Thoracic aorta (tissue), 2 donors: ENCODE measurements around the gene PTGDS. TPM values are rescaled to one million over a fixed set of nuclear protein-coding genes. Genes with fewer than 3 reads are reported as not detected.

Experiments
- ATAC-seq: fragments of 150-250 bp; one replicate; pipeline ENCODE4 v1.8.0; 2017; ENCODE audit warnings: low read depth; ENCODE audit not compliant: insufficient number of reproducible peaks, low FRiP score
- DNase-seq: peaks from one replicate; pipeline ENCODE4 v3.0.0-alpha.2; 2020; ENCODE audit warnings: low spot score
- H3K27ac ChIP-seq, 2 donors: fragments of 200-600 bp; sonication (generic); 1 replicate in 1 of 2; 2 replicates in 1 of 2; pipeline ENCODE4 v1.5.1; 2016; ENCODE audit warnings: mild to moderate bottlenecking in 2 of 2, moderate library complexity in 2 of 2
- H3K27me3 ChIP-seq: fragments of 200-600 bp; sonication (generic); replicated peaks from 2 replicates; pipeline ENCODE4 v1.6.0; 2016; ENCODE audit warnings: mild to moderate bottlenecking; ENCODE audit not compliant: insufficient read depth
- H3K36me3 ChIP-seq: fragments of 200-600 bp; sonication (generic); one replicate; pipeline ENCODE4 v1.5.1; 2016
- H3K4me1 ChIP-seq, 2 donors: fragments of 200-600 bp; sonication (generic); 1 replicate in 1 of 2; 2 replicates in 1 of 2; pipeline versions ENCODE4 v1.5.1 to v1.6.0; 2016; ENCODE audit warnings: low read depth in 2 of 2, mild to moderate bottlenecking in 1 of 2; ENCODE audit not compliant: control insufficient read depth in 1 of 2
- H3K4me3 ChIP-seq: fragments of 200-600 bp; sonication (generic); 2 replicates; pipeline ENCODE4 v1.5.1; 2016; ENCODE audit warnings: mild to moderate bottlenecking
- H3K9me3 ChIP-seq: fragments of 200-600 bp; sonication (generic); 2 replicates; pipeline ENCODE4 v1.5.1; 2016
- total RNA-seq, 2 donors: library from RNA; depleted of rRNA; stranded (reverse); fragments of >200 nt; gene quantifications; one replicate each; pipeline versions ENCODE4 v1.1.0 to v1.2.3, GENCODE V29; 2016
- TF ChIP-seq, protein P1 (sequence below): fragments of 200-600 bp; sonication (generic); IDR thresholded peaks from one replicate; pipeline ENCODE4 v1.5.1; 2019; ENCODE audit warnings: antibody characterized with exemption

Gene PTGDS
- total RNA-seq, 2 donors from 2014 or later = 66.1 to 89.5 TPM

DNA sequence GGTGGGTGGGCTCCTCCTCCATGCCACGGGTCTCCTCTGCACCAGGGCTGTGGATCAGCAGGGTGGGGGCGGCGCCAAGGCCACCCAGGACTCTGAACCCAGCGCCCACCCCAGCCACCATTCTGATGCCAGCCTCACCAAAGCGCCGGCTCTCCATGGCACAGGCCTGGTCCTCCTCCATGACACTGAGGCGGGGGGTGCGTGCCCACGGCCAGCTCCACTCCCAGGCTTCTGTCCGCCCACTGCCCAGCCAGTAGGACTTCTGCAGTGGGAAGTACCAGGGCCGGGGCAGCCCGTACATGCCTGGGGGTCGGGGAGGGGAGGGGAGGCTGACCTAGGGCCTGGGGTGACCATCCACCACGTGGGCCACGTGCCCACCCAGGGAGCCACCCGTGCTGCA lies 39.1 kb downstream of the PTGDS start:
- ATAC-seq (no peak), DNase-seq (no peak)
- H3K4me1 ChIP-seq = no peaks in the 10 kb centered on the region
- no peaks in the 10 kb centered on the region for H3K9me3 ChIP-seq
- H3K4me3 ChIP-seq = no peak overlapping the region
- TF ChIP-seq, protein P1, sequence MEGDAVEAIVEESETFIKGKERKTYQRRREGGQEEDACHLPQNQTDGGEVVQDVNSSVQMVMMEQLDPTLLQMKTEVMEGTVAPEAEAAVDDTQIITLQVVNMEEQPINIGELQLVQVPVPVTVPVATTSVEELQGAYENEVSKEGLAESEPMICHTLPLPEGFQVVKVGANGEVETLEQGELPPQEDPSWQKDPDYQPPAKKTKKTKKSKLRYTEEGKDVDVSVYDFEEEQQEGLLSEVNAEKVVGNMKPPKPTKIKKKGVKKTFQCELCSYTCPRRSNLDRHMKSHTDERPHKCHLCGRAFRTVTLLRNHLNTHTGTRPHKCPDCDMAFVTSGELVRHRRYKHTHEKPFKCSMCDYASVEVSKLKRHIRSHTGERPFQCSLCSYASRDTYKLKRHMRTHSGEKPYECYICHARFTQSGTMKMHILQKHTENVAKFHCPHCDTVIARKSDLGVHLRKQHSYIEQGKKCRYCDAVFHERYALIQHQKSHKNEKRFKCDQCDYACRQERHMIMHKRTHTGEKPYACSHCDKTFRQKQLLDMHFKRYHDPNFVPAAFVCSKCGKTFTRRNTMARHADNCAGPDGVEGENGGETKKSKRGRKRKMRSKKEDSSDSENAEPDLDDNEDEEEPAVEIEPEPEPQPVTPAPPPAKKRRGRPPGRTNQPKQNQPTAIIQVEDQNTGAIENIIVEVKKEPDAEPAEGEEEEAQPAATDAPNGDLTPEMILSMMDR = no peak
- peaks cover 22% of the 10 kb centered on the region for H3K36me3 ChIP-seq
- no peaks in the 10 kb centered on the region for H3K27me3 ChIP-seq
- no peak overlapping the region for H3K27ac ChIP-seq

DNA sequence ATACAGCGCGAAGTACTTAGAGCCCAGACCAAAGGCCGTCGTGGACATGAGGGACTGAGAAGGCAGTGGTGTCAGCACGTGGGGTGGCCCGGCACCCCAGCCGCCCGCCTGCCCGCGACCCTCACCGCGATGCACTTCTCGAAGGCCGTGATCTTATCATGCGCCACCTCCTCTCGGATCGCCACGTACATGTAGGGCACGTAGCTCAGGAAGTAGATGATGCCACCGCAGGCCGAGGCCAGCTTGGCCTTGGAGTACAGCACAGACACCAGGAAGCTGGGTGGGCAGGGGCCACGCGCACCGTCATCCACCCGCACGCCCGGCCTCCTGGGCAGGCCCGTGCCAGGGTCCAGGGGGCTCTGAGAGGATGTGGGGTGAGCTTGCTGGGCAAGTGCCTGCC lies 39.8 kb downstream of the PTGDS start:
- H3K4me3 ChIP-seq = no peak overlapping the region
- H3K9me3 ChIP-seq = no peaks in the 10 kb centered on the region
- TF ChIP-seq, protein P1 = no peak
- no peaks in the 10 kb centered on the region for H3K4me1 ChIP-seq
- no peaks in the 10 kb centered on the region for H3K27me3 ChIP-seq
- ATAC-seq (no peak), DNase-seq (no peak)
- no peak overlapping the region for H3K27ac ChIP-seq
- peaks cover 21% of the 10 kb centered on the region for H3K36me3 ChIP-seq

DNA sequence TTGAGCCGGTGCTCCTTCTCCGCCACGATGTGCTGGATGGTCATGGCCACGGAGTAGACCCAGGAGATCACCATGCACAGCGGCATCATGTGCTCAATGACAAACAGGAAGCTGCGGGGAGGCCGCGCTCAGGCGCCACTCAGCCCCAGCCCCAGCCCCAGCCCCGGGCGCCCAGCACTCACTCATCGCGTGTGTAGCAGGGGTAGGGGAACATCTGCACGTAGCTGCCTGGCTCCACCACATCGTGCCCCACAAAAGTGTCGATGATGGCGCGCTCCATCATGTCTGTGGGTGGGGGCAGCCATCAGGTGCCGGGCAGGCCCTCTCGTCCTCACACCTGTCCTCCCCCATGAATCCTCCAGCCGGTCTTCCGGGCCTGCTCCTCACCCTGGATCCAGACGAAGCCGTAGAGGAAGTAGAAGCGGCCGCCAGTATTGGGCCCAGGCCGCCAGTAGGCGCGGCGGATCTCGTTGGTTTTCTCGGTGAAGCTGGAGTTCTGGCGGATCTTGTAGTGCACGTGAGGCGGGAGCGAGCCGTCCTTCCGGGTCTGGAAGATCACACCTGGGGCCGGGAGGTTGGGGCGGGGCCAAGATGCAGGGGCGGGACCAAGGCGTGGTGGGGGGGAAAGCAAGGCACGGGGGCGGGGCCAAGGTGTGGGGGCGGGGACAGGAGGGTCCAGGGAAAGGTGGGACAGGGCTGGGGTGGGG lies 40.6 kb downstream of the PTGDS start:
- Histone ChIP-seq H3K36me3 (peaks cover 15% of the 10 kb centered on the region), H3K4me3 (no peak overlapping the region), H3K9me3 (no peaks in the 10 kb centered on the region), H3K27me3 (no peaks in the 10 kb centered on the region), H3K27ac (no peak overlapping the region), H3K4me1 (no peaks in the 10 kb centered on the region)
- DNase-seq (no peak), ATAC-seq (no peak)
- TF ChIP-seq, protein P1 = no peak

- Histone ChIP-seq H3K4me1 (no peaks in the 10 kb centered on the region), H3K36me3 (peaks cover 15% of the 10 kb centered on the region), H3K9me3 (no peaks in the 10 kb centered on the region), H3K4me3 (no peak overlapping the region), H3K27me3 (no peaks in the 10 kb centered on the region), H3K27ac (no peak overlapping the region)
- no peak for ATAC-seq
- no peak for DNase-seq
- TF ChIP-seq, protein P1 = no peak
Observed at GRCh38 chr9:137018761-137019559, 41.7 kb downstream of the PTGDS start.

DNA sequence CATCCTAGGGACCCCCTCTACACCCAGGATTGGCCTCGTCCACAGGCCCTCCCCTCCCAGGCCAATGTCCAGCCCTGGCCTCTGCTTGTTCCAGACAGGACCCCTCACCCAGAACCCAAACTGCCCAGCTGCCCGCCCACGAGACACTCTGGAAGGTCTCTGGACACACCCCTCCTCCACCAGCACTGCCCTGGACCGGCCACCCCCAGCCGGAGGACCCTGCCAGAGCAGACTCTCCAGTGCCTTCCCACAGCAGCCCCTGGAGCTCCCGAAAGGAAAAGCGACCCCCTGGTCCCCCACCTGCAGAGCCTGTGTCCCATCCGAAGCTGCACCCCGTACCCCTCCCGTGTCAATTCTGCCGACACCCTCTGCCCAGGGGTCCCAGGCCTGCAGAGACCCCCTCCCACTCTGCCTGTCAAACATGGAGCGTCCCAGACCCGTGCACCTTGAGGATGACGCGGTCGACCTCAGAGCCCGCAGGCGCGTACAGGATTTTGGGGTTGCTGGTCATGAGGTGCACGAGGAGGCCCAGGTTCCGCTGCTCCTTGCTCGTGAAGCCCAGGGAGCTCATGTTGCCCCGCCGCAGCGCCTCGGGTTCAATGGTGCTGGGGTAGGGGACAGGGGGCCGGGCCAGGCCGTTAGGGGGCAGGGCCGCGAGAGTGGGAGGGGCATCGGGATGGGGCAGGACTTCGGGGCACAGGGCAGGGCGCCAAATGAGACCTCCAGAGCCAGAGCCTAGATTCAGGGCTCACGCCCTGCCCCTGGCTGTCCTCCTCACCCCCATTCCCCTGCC lies 42.8 kb downstream of the PTGDS start:
- H3K4me1 ChIP-seq = no peaks in the 10 kb centered on the region
- H3K9me3 ChIP-seq = no peaks in the 10 kb centered on the region
- no peaks in the 10 kb centered on the region for H3K27me3 ChIP-seq
- ATAC-seq (no peak), DNase-seq (no peak)
- no peak overlapping the region for H3K4me3 ChIP-seq
- peaks cover 15% of the 10 kb centered on the region for H3K36me3 ChIP-seq
- no peak overlapping the region for H3K27ac ChIP-seq
- TF ChIP-seq, protein P1 = no peak
